22Rv1 (cell line): ENCODE measurements around the gene P2RX7.

ENCODE experiments used
- H3K27ac ChIP-seq: fragments of 450-650 bp; 2 replicates; pipeline ENCODE4 v1.5.1; 2017
- ZFX ChIP-seq: fragments of 450-650 bp; IDR thresholded peaks from 2 replicates; pipeline ENCODE4 v1.6.1; 2017; ENCODE audit warnings: antibody characterized with exemption, borderline replicate concordance
- TF ChIP-seq, protein P1 (sequence below): fragments of 450-650 bp; IDR thresholded peaks from 2 replicates; pipeline ENCODE4 v1.5.1; 2017; ENCODE audit warnings: mild to moderate bottlenecking

The P2RX7 gene

DNA sequence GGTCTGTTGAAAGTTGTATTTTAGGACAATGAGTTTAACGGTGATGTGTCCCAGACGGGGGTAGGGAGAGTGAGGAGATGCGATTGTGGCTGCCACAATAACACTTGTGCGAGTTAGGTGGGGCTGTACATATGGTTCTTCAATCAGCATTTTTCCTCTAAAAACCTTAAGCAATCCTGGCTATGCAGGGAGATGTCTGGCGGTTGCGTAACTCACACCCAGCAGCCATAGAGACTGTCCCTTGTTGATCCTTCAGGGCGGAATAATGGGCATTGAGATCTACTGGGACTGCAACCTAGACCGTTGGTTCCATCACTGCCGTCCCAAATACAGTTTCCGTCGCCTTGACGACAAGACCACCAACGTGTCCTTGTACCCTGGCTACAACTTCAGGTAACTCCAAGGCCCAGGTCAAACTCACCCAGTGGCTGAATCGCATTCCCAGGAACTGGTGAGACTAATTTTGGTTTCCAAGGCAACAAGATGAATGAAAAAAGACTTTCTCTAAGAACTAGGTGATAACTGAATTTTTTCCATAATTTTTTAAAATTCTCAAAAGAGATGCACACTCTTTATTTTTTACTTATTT, 34.6 kb downstream of the P2RX7 start:
- TF ChIP-seq, protein P1, sequence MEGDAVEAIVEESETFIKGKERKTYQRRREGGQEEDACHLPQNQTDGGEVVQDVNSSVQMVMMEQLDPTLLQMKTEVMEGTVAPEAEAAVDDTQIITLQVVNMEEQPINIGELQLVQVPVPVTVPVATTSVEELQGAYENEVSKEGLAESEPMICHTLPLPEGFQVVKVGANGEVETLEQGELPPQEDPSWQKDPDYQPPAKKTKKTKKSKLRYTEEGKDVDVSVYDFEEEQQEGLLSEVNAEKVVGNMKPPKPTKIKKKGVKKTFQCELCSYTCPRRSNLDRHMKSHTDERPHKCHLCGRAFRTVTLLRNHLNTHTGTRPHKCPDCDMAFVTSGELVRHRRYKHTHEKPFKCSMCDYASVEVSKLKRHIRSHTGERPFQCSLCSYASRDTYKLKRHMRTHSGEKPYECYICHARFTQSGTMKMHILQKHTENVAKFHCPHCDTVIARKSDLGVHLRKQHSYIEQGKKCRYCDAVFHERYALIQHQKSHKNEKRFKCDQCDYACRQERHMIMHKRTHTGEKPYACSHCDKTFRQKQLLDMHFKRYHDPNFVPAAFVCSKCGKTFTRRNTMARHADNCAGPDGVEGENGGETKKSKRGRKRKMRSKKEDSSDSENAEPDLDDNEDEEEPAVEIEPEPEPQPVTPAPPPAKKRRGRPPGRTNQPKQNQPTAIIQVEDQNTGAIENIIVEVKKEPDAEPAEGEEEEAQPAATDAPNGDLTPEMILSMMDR, result no peak
- TF ChIP-seq ZFX, result no peak
- H3K27ac ChIP-seq, result no peak overlapping the region

DNA sequence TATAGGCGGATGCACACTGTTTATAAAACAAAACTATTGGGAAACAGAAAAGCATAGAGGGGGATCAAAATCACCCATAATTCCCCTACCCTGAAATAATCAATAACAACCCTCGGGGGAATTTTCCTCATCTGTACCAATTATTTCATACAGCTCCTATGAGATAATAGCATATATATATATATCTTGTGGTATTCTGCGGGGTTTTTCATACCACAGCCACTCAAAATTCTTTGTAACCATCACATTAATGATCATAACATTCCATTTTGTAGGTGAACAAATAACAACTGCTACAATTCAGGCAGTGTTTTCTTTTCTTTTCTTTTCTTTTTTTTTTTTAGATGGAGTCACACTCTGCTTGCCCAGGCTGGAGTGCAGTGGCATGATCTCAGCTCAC, 35.3 kb downstream of the P2RX7 start:
- H3K27ac ChIP-seq, result no peak overlapping the region
- TF ChIP-seq, protein P1, result no peak
- TF ChIP-seq ZFX, result no peak

DNA sequence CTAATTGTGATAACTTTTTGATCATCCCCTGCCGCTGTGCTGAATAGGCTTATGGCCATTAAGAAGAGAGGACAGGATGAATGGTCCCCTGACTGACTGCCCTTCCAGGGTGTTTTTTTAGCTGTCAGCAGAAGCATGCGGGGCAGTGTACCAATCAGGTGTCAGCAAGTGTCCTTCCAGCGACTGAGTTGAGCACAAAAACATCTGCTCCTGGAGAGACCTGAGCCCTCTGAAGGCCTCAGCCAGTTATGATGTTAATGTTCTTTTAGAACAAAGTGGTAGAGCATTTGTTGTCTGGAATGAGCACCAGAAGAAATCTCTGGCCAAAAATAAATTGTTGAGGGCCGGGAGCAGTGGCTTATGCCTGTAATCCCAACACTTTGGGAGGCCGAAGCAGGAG, 37.5 kb downstream of the P2RX7 start:
- no peak for TF ChIP-seq ZFX
- TF ChIP-seq, protein P1, result no peak

DNA sequence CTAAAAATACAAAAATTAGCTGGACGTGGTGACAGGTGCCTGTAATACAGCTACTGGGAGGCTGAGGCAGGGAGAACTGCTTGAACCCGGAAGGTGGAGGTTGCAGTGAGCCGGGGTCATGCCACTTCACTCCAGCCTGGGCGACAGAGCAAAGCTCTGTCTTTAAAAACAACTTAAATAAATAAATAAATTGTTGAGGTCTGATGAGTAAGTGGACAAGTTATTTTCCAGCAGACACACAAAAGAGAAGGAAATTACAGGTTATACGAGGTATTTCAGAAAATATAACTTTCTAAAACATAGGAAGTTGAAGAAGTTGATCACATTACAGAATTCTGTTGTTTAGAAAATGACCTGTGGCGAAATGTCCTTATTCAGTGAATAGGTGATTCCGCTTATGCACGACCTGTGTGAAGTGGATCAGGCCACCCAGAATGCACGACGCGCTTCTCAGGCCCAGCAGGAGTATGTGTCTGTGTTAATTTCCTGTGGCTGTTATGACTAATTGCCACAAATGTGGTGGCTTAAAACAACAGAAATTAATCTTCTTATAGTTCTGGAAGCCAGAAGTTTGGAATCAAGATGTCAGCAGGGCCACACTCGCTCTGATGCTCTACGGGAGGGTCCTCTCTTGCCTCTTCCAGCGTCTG, 38.1 kb downstream of the P2RX7 start:
- TF ChIP-seq, protein P1, result no peak
- no peak for TF ChIP-seq ZFX
- no peak overlapping the region for H3K27ac ChIP-seq

More for the DNA sequence above, 37.5 kb downstream of the P2RX7 start:
- H3K27ac ChIP-seq, result no peak overlapping the region

DNA sequence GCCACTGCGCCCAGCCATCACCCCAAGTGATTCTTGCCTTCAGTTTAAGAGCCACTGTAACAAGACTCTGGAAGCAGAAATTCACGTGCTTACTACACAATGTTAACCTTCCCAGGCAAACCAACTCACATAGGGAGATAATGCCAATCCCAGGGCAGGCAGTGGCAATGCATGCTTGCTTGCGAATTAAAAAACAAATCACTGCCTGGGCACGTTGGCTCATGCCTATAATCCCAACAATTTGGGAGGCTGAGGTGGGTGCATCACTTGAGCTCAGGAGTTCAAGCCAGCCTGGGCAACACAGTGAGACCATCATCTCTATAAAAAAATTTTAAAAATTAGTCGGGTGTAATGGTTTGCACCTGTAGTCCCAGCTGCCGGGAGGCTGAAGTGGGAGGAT, 39.5 kb downstream of the P2RX7 start:
- H3K27ac ChIP-seq, result no peak overlapping the region
- TF ChIP-seq, protein P1, result no peak
- no peak for TF ChIP-seq ZFX

DNA sequence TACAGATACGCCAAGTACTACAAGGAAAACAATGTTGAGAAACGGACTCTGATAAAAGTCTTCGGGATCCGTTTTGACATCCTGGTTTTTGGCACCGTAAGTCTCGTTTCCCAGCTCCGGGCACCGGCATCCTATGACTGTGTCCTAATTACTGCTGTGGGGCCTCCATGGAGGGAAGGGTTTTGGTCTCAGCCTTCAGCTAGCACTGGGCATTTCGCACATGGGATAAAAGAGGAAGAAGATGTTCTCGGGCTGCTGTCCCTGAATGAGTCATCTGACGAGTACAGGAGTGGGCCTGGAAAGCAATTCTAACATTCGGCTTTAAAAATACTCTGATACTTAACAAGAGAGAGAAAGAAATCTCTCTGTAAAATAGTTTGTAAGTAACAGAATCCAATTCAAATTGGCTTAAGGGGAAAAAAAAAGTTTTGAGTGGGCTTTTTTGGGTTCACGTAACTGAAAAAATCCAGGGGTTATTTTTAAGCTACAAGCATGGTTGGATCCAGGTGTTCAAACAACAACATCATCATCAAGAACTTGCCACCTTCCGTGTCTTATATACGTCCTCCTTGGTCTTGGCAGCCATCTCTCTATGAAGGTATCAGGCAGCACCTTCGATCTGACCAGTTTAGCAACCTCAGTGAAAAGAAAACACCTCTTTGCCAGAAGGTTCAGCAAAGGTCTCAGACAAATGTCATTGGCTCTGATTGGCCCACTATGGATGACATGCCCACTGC, 42.9 kb downstream of the P2RX7 start:
- no peak overlapping the region for H3K27ac ChIP-seq
- TF ChIP-seq ZFX, result no peak
- TF ChIP-seq, protein P1, result no peak
